ENCODE data around the gene MRTFB.

MRTFB gene

DNA sequence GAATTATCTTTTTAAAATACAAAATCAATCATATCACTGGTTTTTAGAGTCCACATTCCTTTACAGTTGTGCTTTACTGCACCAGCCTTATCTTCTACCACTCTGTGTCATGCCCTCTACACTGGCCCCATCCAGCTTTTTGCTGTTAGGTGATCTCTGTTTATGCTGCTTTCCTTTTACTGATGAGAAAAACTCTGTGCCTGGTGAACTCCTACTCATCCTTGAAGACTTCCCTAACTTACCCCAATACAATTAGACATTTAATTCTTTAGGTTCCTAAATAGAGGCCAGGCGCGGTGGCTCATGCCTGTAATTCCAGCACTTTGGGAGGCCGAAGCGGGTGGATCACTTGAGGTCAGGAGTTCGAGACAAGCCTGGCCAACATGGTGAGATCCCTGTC, 64.6 kb downstream of the MRTFB start:
- H3K9me3 ChIP-seq (ENCODE audit: low read length) = no peaks in the 10 kb centered on the region
- H3K4me1 ChIP-seq (ENCODE audit: insufficient read depth, low read length) = no peaks in the 10 kb centered on the region
- H3K36me3 ChIP-seq (ENCODE audit: insufficient read depth, low read length) = peaks cover 4% of the 10 kb centered on the region
- no peak overlapping the region for H3K4me3 ChIP-seq (ENCODE audit: low read length)
- no peaks in the 10 kb centered on the region for H3K27me3 ChIP-seq (ENCODE audit: insufficient read depth, low read length)
- no peak overlapping the region for H2AFZ ChIP-seq (ENCODE audit: low read depth, low read length)

- Histone ChIP-seq H2AFZ (ENCODE audit: low read depth, low read length) (no peak overlapping the region), H3K4me1 (ENCODE audit: insufficient read depth, low read length) (no peaks in the 10 kb centered on the region), H3K36me3 (ENCODE audit: insufficient read depth, low read length) (peaks cover 4% of the 10 kb centered on the region), H3K27me3 (ENCODE audit: insufficient read depth, low read length) (no peaks in the 10 kb centered on the region), H3K9me3 (ENCODE audit: low read length) (no peaks in the 10 kb centered on the region), H3K4me3 (ENCODE audit: low read length) (no peak overlapping the region)
These were observed 68.8 kb downstream of the MRTFB start for GRCh38 chr16:14139872-14140271.

DNA sequence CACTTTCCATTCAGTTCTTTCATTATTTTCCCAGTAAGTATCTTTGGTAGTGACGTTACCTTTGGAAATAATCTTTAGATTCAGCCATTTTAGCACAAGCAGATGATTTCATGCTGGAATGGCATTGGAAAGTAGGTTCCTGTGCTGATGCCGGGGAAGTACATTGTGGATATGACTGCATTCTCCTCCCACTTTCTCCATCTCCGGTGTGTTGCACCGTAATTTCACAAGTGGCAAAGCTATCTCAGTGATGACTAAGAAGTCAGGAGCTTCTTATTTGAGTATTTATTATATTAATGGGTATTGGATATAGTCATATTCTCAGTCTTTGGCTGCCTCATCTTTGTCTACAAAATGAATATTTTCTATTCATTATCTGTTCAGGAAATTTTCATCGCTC, 69.8 kb downstream of the MRTFB start:
- H3K36me3 ChIP-seq (ENCODE audit: insufficient read depth, low read length) = peaks cover 4% of the 10 kb centered on the region
- H3K9me3 ChIP-seq (ENCODE audit: low read length) = no peaks in the 10 kb centered on the region
- H3K4me1 ChIP-seq (ENCODE audit: insufficient read depth, low read length) = no peaks in the 10 kb centered on the region
- H3K27me3 ChIP-seq (ENCODE audit: insufficient read depth, low read length) = no peaks in the 10 kb centered on the region
- no peak overlapping the region for H3K4me3 ChIP-seq (ENCODE audit: low read length)
- H2AFZ ChIP-seq (ENCODE audit: low read depth, low read length) = no peak overlapping the region

DNA sequence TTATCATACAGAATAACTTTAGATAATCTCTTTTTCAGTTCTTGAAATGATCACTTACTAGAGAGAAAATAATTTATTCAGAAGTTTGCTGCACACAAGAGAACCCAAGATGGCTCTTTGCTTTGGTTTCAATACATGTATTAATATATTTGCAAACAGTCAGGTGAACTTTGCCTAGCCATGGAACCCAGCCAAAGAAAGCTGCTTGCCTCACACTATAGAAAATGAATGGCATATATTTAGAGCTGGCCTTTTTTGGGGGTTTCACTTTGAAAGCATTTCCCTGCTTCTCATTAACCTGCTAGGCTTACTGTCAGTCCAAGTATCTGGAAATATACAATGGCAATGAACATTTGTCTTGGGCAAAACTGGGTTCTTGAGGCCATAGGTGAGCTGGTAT, 75.3 kb downstream of the MRTFB start:
- Histone ChIP-seq H3K36me3 (ENCODE audit: insufficient read depth, low read length) (no peaks in the 10 kb centered on the region), H3K27me3 (ENCODE audit: insufficient read depth, low read length) (no peaks in the 10 kb centered on the region), H3K4me3 (ENCODE audit: low read length) (no peak overlapping the region), H3K9me3 (ENCODE audit: low read length) (no peaks in the 10 kb centered on the region), H3K4me1 (ENCODE audit: insufficient read depth, low read length) (no peaks in the 10 kb centered on the region), H2AFZ (ENCODE audit: low read depth, low read length) (no peak overlapping the region)

DNA sequence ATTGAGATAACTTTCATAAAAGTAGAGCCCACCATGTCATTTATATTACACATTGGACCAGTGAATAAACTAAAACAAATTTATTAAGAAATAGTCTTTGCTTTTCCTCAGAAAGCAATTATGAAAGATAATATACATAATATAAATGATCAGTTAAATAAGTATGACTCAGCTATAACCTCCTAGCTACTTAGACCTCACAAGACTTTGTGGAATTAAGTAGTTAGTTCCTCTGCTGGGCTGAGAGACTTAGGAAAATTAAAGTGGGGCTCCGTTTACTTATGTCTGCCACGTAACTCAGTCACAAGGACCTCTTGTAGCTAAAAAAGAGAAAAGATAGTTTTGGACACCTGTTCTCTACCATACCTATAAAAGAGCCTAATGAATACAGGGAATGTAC, 76.9 kb downstream of the MRTFB start:
- Histone ChIP-seq H3K4me1 (ENCODE audit: insufficient read depth, low read length) (no peaks in the 10 kb centered on the region), H3K9me3 (ENCODE audit: low read length) (no peaks in the 10 kb centered on the region), H3K27me3 (ENCODE audit: insufficient read depth, low read length) (no peaks in the 10 kb centered on the region), H3K4me3 (ENCODE audit: low read length) (no peak overlapping the region), H3K36me3 (ENCODE audit: insufficient read depth, low read length) (no peaks in the 10 kb centered on the region), H2AFZ (ENCODE audit: low read depth, low read length) (no peak overlapping the region)

DNA sequence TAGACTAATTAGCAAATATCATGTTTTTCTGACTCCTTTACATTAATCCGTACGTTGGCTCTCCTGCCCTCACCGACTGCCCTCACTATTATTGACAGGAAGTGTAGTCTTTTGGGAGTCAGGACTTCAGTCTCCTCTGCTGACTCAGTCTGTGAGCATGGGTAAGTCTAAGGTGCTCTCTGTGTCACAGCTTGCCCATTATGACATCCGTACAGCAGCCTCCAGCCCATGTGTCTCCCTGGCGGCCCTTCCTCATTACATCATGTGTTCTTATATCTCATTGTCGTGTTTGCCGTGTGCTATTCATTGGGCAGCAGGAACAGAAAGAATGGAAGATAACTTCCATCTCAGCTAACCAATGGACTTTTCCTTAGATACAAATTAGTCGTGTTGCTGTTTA, 77.5 kb downstream of the MRTFB start:
- Histone ChIP-seq H3K9me3 (ENCODE audit: low read length) (no peaks in the 10 kb centered on the region), H3K4me1 (ENCODE audit: insufficient read depth, low read length) (no peaks in the 10 kb centered on the region), H2AFZ (ENCODE audit: low read depth, low read length) (no peak overlapping the region), H3K4me3 (ENCODE audit: low read length) (no peak overlapping the region), H3K36me3 (ENCODE audit: insufficient read depth, low read length) (no peaks in the 10 kb centered on the region), H3K27me3 (ENCODE audit: insufficient read depth, low read length) (no peaks in the 10 kb centered on the region)

DNA sequence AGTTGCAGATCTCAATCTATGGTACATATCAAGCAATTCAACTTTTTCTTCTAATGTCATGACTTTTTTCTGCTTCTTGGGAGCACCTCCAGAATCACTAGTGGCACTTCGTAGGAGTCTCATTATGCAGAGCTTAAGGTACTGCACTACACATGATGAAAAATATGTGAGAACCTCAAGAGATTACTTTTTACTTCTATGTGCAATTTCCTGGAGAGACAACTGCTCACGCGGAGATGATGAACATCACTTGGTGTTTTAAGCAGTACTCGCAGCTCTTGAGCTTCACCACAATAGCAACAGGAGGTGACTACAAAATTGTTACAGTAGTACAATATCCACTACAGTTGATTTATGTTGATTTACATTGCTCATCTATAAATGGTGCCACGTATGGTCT, 79.7 kb downstream of the MRTFB start:
- Histone ChIP-seq H3K9me3 (ENCODE audit: low read length) (no peaks in the 10 kb centered on the region), H3K4me1 (ENCODE audit: insufficient read depth, low read length) (no peaks in the 10 kb centered on the region), H3K4me3 (ENCODE audit: low read length) (no peak overlapping the region), H3K36me3 (ENCODE audit: insufficient read depth, low read length) (no peaks in the 10 kb centered on the region), H2AFZ (ENCODE audit: low read depth, low read length) (no peak overlapping the region), H3K27me3 (ENCODE audit: insufficient read depth, low read length) (no peaks in the 10 kb centered on the region)

DNA sequence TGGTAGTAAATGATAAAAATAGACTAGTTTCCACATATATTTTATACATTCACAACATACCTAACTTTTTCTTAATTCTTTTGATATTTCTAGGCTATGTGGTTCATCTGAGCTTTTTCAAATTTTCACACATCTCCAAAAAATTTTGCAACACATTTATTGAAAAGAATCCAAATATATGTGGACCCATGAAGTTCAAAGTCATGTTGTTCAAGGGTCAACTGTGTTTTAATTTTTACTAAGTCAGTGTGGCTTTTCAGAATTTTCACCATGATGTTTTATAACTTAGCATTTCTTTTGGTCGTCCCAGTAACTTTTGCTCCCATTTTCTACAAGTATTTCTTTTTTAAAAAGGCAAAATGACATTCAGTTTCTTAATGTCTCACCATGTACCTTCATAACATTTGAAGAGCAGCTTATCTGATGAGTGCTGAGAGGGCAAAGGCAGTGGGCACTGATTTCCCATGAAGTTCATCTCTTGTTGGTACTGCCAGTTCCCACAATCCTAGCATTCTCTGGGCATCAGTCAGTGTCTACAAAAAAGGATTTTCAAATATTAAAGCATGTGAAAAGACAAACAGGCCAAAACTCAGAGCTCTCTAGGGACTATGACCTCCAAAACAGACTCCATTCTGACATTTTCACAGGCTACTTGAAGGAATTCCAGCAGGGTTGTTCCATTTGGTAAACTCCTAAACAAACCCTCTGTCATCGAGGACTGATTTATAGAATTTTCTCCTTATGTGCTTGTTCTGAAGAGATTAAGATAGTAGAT, 80.3 kb downstream of the MRTFB start:
- Histone ChIP-seq H3K4me1 (ENCODE audit: insufficient read depth, low read length) (no peaks in the 10 kb centered on the region), H3K9me3 (ENCODE audit: low read length) (no peaks in the 10 kb centered on the region), H3K4me3 (ENCODE audit: low read length) (no peak overlapping the region), H2AFZ (ENCODE audit: low read depth, low read length) (no peak overlapping the region), H3K36me3 (ENCODE audit: insufficient read depth, low read length) (no peaks in the 10 kb centered on the region), H3K27me3 (ENCODE audit: insufficient read depth, low read length) (no peaks in the 10 kb centered on the region)

GRCh38 chr16:14155572-14156190, 84.6 kb downstream of the MRTFB start:
- no peaks in the 10 kb centered on the region for H3K4me1 ChIP-seq (ENCODE audit: insufficient read depth, low read length)
- H3K9me3 ChIP-seq (ENCODE audit: low read length) = no peaks in the 10 kb centered on the region
- H3K27me3 ChIP-seq (ENCODE audit: insufficient read depth, low read length) = no peaks in the 10 kb centered on the region
- no peak overlapping the region for H3K4me3 ChIP-seq (ENCODE audit: low read length)
- no peaks in the 10 kb centered on the region for H3K36me3 ChIP-seq (ENCODE audit: insufficient read depth, low read length)
- H2AFZ ChIP-seq (ENCODE audit: low read depth, low read length) = no peak overlapping the region

- H3K27me3 ChIP-seq (ENCODE audit: insufficient read depth, low read length) = no peaks in the 10 kb centered on the region
- H3K36me3 ChIP-seq (ENCODE audit: insufficient read depth, low read length) = no peaks in the 10 kb centered on the region
- no peak overlapping the region for H3K4me3 ChIP-seq (ENCODE audit: low read length)
- H2AFZ ChIP-seq (ENCODE audit: low read depth, low read length) = no peak overlapping the region
- peaks cover 9% of the 10 kb centered on the region for H3K4me1 ChIP-seq (ENCODE audit: insufficient read depth, low read length)
- H3K9me3 ChIP-seq (ENCODE audit: low read length) = no peaks in the 10 kb centered on the region
These were observed 94.0 kb downstream of the MRTFB start for GRCh38 chr16:14164916-14165662.

GRCh38 chr16:14168146-14168545, 97.0 kb downstream of the MRTFB start:
- H3K4me1 ChIP-seq (ENCODE audit: insufficient read depth, low read length) = peaks cover 9% of the 10 kb centered on the region
- H3K9me3 ChIP-seq (ENCODE audit: low read length) = no peaks in the 10 kb centered on the region
- H3K4me3 ChIP-seq (ENCODE audit: low read length) = no peak overlapping the region
- H3K36me3 ChIP-seq (ENCODE audit: insufficient read depth, low read length) = no peaks in the 10 kb centered on the region
- H3K27me3 ChIP-seq (ENCODE audit: insufficient read depth, low read length) = no peaks in the 10 kb centered on the region
- H2AFZ ChIP-seq (ENCODE audit: low read depth, low read length) = no peak overlapping the region

DNA sequence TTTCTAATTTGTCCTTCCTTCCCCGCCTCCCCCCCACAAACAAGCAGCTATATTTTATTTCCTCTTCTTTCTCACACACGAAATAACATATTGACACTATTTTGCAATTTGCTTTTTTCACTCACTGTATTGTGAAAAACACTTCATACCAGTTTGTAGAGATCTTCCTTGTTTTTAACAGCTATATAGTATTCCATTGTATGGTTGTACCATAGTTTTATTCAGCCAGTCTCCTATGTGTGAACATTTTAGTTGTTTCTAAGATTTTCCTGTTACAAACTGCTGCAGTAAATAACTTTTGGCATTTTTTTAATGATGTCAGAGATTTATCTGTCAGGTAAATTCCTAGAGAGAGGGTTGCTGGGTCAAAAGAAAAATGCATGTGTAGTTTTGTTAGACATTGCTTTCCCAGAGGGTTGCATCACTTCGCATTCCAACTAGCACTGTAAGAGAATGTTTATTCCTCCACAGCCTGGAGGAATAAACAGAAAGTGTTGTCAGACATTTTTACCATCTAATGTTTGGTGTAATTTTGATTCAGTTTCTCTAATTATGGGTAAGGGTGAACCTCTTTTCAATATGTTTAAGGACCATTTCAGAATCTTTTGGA, 101.2 kb downstream of the MRTFB start:
- peaks cover 2% of the 10 kb centered on the region for H3K36me3 ChIP-seq (ENCODE audit: insufficient read depth, low read length)
- no peak overlapping the region for H2AFZ ChIP-seq (ENCODE audit: low read depth, low read length)
- H3K27me3 ChIP-seq (ENCODE audit: insufficient read depth, low read length) = no peaks in the 10 kb centered on the region
- no peak overlapping the region for H3K4me3 ChIP-seq (ENCODE audit: low read length)
- peaks cover 2% of the 10 kb centered on the region for H3K4me1 ChIP-seq (ENCODE audit: insufficient read depth, low read length)
- H3K9me3 ChIP-seq (ENCODE audit: low read length) = no peaks in the 10 kb centered on the region

DNA sequence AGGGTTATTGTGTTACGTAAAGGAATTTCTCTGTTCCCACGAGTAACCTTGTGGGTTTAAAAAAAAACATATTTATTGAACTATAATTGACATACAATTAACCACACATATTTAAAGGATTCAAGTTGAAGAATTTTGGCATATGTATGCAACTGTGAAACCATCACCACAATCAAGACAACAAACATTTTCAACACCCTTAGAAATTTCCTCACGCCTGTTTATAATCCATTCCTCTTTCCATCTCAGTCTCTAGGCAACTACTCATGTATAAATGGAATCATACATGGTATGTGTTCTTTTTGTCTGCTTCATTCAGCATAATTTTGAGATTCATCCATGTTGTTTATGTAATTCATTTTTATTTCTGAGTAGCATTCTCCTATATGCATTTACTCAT, 104.0 kb downstream of the MRTFB start:
- no peak overlapping the region for H2AFZ ChIP-seq (ENCODE audit: low read depth, low read length)
- peaks cover 2% of the 10 kb centered on the region for H3K4me1 ChIP-seq (ENCODE audit: insufficient read depth, low read length)
- H3K27me3 ChIP-seq (ENCODE audit: insufficient read depth, low read length) = no peaks in the 10 kb centered on the region
- no peak overlapping the region for H3K4me3 ChIP-seq (ENCODE audit: low read length)
- peaks cover 2% of the 10 kb centered on the region for H3K36me3 ChIP-seq (ENCODE audit: insufficient read depth, low read length)
- no peaks in the 10 kb centered on the region for H3K9me3 ChIP-seq (ENCODE audit: low read length)
